Measurements from ENCODE around the gene PARP12. TPM values are rescaled to one million over a fixed set of nuclear protein-coding genes. Genes with fewer than 3 reads are reported as not detected.

The PARP12 gene
- total RNA-seq, 4 donors from 2014 or later: 22.7 to 81.0 (median 27.0) TPM

GRCh38 chr7:140004672-140005071 is 58.1 kb downstream of the PARP12 start:
- Histone ChIP-seq H3K27me3 (no peaks in the 10 kb centered on the region), H3K4me1 (no peaks in the 10 kb centered on the region), H3K27ac (no peak overlapping the region), H3K9me3 (no peaks in the 10 kb centered on the region), H3K4me3 (no peak overlapping the region), H3K36me3 (no peaks in the 10 kb centered on the region)
- 92% methylated on average over 2 of the region's 6 CpGs for WGBS
- DNase-seq (ENCODE audit: low spot score in 2 of 2): no peak
- no peak for TF ChIP-seq CTCF (IDR thresholded peaks at IDR 0.05)

- peak in 1 of 2 donors; percentile 18 for TF ChIP-seq CTCF (IDR thresholded peaks at IDR 0.05)
- TF ChIP-seq POLR2A (IDR thresholded peaks at IDR 0.05): no peak
- TF ChIP-seq POLR2AphosphoS5 (IDR thresholded peaks at IDR 0.05): no peak
- no peak for TF ChIP-seq EP300 (IDR thresholded peaks at IDR 0.05)
- 67% methylated on average over 9 of the region's 9 CpGs for WGBS
- Histone ChIP-seq H3K27me3 (no peaks in the 10 kb centered on the region), H3K4me3 (no peak overlapping the region), H3K27ac (no peak overlapping the region), H3K36me3 (no peaks in the 10 kb centered on the region), H3K4me1 (no peaks in the 10 kb centered on the region), H3K9me3 (no peaks in the 10 kb centered on the region)
- DNase-seq (ENCODE audit: low spot score in 2 of 2): no peak
Observed at GRCh38 chr7:140003913-140004382, 58.8 kb downstream of the PARP12 start.

- Histone ChIP-seq H3K27me3 (no peaks in the 10 kb centered on the region), H3K4me1 (no peaks in the 10 kb centered on the region), H3K4me3 (no peak overlapping the region), H3K9me3 (no peaks in the 10 kb centered on the region), H3K36me3 (no peaks in the 10 kb centered on the region), H3K27ac (no peak overlapping the region)
- 93% methylated on average over 4 of the region's 6 CpGs for WGBS
- no peak for DNase-seq (ENCODE audit: low spot score in 2 of 2)
- no peak for TF ChIP-seq POLR2A (IDR thresholded peaks at IDR 0.05)
- no peak for TF ChIP-seq EP300 (IDR thresholded peaks at IDR 0.05)
- TF ChIP-seq POLR2AphosphoS5 (IDR thresholded peaks at IDR 0.05): no peak
- no peak for TF ChIP-seq CTCF (IDR thresholded peaks at IDR 0.05)
Observed at GRCh38 chr7:140000666-140001268, 62.0 kb downstream of the PARP12 start.

GRCh38 chr7:139999516-139999915 is 63.2 kb downstream of the PARP12 start:
- no peaks in the 10 kb centered on the region for H3K4me1 ChIP-seq
- WGBS: 87% methylated on average over 6 of the region's 6 CpGs
- TF ChIP-seq EP300 (IDR thresholded peaks at IDR 0.05) (no peak), POLR2AphosphoS5 (IDR thresholded peaks at IDR 0.05) (no peak), CTCF (IDR thresholded peaks at IDR 0.05) (no peak), POLR2A (IDR thresholded peaks at IDR 0.05) (no peak)
- H3K27me3 ChIP-seq: no peaks in the 10 kb centered on the region
- H3K36me3 ChIP-seq: no peaks in the 10 kb centered on the region
- H3K9me3 ChIP-seq: no peaks in the 10 kb centered on the region
- DNase-seq (ENCODE audit: low spot score in 2 of 2): no peak
- H3K27ac ChIP-seq: no peak overlapping the region
- no peak overlapping the region for H3K4me3 ChIP-seq

- H3K27ac ChIP-seq: no peak overlapping the region
- no peak for TF ChIP-seq POLR2AphosphoS5 (IDR thresholded peaks at IDR 0.05)
- no peak for TF ChIP-seq POLR2A (IDR thresholded peaks at IDR 0.05)
- no peak for TF ChIP-seq CTCF (IDR thresholded peaks at IDR 0.05)
- no peak for TF ChIP-seq EP300 (IDR thresholded peaks at IDR 0.05)
- H3K36me3 ChIP-seq: no peaks in the 10 kb centered on the region
- H3K4me1 ChIP-seq: no peaks in the 10 kb centered on the region
- no peak overlapping the region for H3K4me3 ChIP-seq
- no peaks in the 10 kb centered on the region for H3K9me3 ChIP-seq
- DNase-seq (ENCODE audit: low spot score in 2 of 2): no peak
- WGBS: 92% methylated on average over 4 of the region's 4 CpGs
- H3K27me3 ChIP-seq: no peaks in the 10 kb centered on the region
Observed at GRCh38 chr7:139998572-139998971, 64.2 kb downstream of the PARP12 start.
